NCI-H2029 treated with DMSO at 0.1 percent for 48 hours (cell line): ENCODE measurements around the gene IRX4.

ENCODE experiments used
- DNase-seq: peaks from one replicate; lab custom pipeline; 2025; lab: John Stamatoyannopoulos, UW

IRX4 gene

DNA sequence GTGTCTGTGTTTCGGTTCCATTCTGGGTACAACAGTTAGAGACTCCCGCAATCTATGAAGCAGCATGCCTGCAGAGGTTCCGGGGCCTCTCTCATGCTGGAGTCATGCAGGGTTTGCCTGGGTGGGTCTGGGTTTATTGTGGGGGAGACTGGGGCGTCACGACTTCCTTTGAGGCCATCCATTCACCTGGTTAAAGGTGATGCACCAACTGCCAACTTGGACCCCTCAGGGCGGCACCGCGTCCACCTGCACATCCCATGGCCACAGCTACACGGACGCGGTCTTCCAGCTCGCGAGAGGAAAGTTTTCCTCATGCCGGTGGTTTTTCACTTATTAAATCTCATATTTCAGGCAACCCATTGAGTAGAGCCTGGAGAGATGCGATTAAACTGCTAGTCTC lies 30.9 kb upstream of the IRX4 start:
- DNase-seq = no peak

DNA sequence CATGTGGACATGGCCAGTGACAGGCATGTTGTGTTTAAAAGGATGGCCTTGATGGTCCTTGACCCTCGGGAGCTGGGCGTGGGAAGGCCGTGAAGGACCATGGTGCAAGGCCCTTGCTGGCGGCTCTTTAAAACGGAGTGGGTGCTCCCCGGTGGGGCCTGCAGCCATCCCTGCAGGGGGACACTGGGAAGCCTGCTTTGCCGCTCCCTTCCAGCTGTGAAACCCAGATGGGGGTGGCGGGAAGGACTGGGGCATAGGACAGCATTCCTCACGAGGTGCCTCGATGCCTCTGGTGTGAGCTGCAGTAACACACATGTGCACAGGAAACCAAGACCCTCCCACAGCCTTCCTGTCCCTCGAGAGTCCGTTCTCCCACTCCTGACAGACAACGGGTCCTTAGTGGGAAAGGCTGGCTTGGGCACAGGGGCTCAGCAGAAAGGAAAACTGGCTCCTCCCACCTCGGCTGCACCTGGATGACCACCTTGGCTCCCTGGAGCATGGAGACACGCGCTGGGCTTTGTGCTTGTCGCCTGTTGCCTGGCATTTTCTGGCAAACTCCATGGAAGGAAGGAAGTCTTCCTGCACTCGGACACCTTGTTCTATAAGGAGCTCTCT lies 30.3 kb upstream of the IRX4 start:
- no peak for DNase-seq

DNA sequence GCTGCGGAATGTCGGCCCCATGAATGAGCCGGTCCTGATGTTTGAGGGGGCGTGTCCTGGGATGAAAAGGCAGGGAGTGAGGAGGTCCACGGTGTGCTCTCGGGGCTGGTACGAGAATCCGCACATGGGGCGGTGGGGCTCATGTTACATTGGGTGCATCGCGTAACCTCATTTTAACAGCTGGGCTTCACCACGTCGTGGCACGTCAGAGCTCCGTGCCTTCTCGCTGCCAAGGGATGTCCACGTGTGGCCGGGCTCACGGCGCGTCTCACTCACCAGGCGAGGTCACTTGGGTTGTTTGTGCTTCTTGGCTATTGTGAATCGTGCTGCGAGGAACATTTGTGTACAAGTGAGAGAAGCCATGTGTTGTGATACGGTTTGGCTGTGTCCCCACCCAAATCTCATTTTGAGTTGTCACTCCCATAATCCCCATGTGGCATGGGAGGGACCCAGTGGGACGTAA lies 29.1 kb upstream of the IRX4 start:
- DNase-seq = no peak

DNA sequence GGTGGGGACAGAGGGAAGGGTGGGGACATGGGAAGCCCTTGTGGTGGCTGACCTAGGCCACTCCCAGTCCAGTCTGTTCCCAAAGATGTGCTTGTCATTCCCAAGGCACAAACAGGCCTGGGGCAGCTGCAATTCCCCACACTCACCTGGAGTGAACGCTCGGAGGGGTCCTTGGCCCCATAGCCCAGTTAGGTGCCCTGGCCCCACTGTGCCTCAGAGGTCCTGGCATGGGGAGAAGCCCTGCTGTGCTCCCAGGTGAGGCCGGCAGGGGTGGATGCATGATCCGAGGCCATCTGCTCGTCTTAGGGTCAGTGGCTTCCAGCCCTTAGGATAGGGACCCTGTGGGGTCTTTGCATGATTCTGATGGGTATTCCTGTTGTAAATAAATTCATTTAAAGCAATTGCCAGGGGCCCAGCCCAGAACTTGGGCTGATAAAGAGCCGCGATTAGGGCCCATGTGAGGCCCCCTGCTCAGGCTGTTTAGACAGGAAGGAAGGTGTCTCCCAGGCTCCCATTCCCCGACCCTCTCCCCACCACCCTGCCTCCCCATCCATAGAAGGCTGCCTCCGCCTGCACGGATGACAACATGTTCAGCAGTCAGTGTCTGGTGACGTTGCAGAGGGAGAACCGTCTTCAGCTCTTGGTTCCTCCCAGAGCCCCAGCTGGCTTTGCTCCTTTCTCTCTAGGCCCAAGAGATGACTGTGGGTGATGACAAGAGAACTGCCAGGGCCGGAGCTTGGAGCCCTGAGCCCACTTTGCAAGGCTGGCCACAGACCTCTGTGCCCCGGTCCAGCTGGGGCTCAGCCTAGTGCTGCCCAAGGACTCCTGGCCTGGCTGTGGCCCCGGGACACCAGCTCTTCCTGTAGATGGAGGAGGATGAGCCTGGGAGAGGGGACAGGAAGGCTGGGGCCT lies 28.4 kb upstream of the IRX4 start:
- no peak for DNase-seq

- no peak for DNase-seq
Observed at GRCh38 chr5:1910081-1910760, 27.5 kb upstream of the IRX4 start.

- no peak for DNase-seq
Observed at GRCh38 chr5:1909346-1909985, 26.7 kb upstream of the IRX4 start.

GRCh38 chr5:1908931-1909330 lies 26.2 kb upstream of the IRX4 start:
- no peak for DNase-seq

DNA sequence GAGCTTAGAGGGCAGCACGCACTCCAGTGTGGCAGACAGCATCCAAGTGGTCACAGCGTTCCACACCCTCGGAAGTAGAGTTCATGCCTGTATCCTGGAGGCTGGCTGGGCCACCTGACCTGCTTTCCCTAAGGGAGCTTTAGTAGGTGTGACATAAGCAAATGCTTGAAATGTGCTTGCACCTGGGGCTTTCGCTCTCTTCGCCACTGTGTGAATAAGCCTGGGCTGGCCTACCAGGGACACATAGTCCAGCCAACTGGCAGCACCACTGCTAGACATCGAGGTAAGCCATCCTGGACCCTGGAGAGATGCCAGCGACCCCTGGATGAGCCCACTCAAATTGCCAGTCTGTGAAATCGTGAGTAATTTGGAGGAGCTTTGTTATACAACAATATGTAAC lies 24.9 kb upstream of the IRX4 start:
- DNase-seq = no peak

- no peak for DNase-seq
Observed at GRCh38 chr5:1905108-1905507, 22.4 kb upstream of the IRX4 start.

DNA sequence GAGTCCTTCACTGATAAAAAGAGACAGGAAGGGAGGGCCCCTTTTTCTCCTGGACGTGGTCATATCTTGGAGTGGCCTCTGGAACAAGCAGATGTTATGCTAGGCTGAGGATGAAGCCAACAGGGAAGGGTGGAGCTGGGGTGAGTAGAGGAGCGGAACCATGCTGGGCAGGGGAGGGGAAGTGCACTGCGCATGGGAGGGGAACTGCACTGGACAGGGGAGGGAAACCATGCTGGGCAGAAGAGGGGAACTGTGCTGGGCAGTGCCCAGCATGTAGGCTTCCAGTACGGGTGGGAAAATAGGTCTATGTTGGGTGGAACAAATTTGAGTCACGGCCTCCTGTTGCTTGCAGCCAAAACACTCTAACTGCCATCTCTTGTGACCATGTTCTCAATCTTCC lies 19.3 kb upstream of the IRX4 start:
- DNase-seq = no peak

DNA sequence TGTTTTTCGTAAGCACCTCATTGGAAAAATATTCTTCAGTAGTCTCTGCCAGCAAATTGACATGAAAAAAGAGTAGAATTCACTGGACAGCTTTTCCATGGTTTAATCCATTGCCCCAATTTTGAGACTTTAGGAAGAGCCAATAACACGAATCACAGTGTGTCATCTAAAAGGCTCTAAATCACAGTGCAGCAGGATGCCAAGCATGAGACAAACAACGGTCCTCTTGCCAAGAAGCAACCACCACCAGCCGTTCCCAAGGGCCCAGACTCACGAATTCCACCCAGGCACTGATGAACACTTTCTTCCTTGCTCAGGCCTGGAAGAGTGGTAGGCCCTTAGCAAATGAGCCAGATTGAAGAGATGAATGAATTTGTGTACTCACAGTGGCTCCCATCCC lies 18.3 kb upstream of the IRX4 start:
- no peak for DNase-seq

GRCh38 chr5:1899201-1899600 lies 16.5 kb upstream of the IRX4 start:
- no peak for DNase-seq

DNA sequence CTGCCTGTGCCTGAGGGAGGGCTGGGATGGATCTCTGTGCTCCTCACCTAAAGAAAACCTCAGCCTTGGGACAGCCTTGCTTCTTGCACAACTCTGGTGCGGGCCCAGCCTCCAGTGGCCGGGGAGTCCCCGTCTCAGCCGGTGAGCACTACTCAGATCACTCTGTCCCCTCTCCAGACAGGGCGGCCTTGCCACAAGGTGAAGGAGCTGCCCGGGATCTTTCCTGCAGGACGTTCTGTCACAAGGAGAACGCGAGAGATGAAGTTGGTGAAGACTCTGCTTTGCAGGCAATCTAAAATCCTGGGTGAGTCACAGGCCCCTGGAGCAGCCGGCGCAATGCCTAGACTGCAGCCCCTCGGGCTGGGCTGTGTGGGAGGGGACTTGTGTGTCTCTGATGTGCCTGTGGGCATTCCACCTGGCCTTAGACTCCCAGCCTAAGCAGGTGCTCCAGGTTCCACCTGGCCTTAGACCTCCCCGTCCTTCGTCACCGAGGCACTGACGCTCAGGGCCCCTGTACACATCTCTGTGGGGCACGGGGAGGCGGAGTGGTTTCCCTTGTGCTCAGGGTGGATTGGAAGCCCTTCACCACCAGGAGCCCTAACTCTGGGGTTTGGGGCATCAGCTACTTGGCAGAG lies 15.2 kb upstream of the IRX4 start:
- DNase-seq = no peak

DNA sequence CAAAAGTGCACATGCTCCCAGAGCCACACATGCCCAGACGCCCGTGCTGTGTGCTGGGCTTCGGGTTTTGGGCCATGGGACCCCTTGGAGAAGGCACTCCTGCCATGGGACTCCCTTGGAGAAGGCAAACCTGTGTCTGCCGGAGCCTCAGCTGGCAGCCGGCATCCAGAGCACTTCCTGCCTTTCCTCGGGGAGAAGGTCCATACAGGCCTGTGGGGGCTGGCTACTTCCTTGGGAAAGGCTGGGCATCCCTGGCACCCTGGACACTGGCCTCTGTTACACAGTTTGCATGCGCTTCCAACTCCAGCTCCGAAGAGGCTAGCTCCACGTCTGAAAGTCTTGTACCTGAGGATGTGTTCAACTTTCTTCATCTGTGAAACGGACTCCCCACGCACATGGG lies 14.7 kb upstream of the IRX4 start:
- no peak for DNase-seq

DNA sequence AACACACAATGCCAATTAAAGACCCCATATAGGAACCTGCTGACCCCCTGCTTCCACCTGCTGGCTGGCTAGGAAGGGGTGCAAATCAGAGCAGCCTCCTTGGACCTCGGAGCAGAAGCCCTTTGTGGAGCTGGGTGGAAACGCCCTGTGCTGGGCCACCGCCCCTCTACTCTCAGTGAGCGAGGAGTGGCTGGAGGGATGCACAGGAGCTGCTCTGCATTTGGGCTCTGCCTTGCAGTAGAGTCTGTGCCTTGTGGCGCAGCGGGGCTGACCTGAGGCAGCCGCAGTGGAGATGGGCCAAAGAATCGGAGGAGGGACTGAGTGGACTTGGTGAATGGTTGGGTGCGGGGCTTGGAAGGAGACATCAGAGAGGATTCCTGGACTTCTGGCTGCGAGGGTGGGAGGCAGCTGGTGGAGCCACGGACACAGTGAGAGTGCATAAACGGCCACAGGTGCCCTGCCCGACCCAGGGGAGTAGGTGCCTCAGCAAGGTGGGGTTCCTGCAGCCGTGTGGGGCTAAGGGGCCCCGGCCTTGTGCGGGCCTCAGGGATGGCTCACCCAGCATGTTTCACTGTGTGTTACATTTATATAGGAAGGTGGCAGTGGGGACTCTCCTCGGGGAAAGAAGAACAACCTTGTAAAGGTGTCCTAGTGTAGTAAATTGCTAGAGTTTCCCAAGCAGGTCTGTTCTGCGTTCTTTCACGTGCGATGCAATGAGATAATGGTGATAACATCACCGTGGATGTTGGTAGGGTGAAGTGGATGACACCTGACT lies 14.1 kb upstream of the IRX4 start:
- DNase-seq = no peak

- no peak for DNase-seq
Observed at GRCh38 chr5:1895739-1896420, 13.2 kb upstream of the IRX4 start.

DNA sequence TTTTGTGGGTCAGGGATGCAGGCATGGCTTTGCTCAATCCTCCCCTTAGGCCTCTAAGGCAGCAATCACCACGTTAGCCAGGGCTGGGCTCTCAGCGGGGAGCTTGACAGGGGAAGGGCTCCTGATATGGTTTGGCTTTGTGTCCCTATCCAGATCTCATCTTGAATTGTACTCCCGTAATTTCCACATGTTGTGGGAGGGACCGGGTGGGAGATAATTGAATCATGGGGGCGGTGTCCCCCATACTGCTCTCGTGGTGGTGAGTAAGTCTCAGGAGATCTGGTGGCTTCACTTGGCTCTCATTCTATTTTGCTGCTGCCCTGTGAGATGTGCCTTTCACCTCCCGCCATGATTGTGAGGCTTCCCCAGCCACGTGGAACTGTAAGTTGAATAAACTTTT lies 11.5 kb upstream of the IRX4 start:
- no peak for DNase-seq

- no peak for DNase-seq
Observed at GRCh38 chr5:1893754-1894153, 11.0 kb upstream of the IRX4 start.

DNA sequence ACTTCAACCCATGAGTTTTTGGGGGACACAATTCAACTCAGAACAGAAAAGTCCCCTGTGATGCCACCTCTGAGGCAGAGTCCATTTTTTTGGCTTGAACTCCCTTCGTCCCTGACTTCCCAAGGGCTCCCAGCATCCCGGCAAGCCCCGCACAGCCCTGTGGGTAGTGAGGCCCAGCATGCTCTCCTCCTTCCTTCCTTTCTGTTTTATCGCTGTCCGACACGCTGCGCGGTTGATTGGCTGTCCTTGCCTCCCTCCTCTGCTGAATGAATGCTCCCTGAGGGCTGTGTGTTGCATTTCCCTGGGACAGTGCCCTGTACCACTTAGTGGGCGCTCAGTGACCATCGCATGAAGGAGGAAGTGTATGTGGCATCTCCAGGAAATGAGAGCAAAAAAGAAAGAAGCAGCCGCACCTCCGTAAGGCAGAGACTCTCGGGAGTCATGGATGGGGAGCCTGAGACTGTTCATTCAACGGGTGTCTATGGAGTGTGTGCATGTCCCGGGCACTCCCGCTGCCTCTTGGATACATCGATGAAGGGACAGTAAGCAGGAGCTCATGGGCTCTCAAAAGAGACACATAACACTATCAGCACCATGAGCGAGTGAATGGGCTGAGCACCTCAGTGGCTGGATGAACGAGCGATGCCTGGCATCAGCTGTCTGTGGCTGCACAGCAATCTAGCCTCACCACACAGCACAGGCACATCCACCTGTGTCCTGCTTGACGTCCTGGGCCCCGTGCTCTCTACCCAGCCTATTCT lies 10.1 kb upstream of the IRX4 start:
- no peak for DNase-seq

DNA sequence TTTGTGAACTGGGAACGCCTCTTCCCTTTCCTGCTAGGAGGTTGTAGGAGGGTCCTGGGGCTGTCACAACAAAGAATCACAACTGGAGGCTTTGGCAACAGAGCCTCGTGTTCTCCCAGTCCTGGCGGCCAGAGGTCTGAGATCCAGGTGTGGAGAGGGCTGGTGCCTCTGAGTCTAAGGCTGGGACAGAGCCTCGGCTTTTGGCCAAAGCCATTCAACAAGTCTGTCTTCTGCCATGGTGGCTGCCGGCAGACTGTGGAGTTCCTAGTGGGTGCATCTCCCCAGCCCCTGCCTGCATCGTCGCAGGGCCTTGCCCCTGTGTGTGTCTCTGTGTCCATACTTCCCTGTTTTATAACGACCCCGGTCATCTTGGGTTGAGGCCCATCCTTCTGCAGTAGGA lies 9.5 kb upstream of the IRX4 start:
- DNase-seq = no peak
